Measurements from ENCODE around the gene PRKD1.

GRCh38 chr14:29637411-29637810, 290.2 kb downstream of the PRKD1 start:
- TF ChIP-seq ZNF274 (IDR thresholded peaks at IDR 0.05; ENCODE audit: insufficient read depth, insufficient read length) (no peak), NRF1 (conservative IDR thresholded peaks at IDR 0.05; ENCODE audit: low read depth, low read length) (no peak), EZH2 (IDR thresholded peaks at IDR 0.05; ENCODE audit: borderline replicate concordance, control insufficient read depth, low read depth, low read length) (no peak), CTCF (IDR thresholded peaks at IDR 0.05 in 2 of 3, conservative IDR thresholded peaks at IDR 0.05 in 1 of 3; ENCODE audit: control insufficient read depth in 2 of 3, extremely low read depth in 1 of 3, insufficient read depth in 1 of 3, low read depth in 3 of 3, low read length in 3 of 3) (no peak), MAX (IDR thresholded peaks at IDR 0.05; ENCODE audit: low read depth, low read length) (no peak)
